BE2C (cell line): ENCODE measurements around the gene MUC3A.
"Not testable (repeated sequence)": the region's sequence is repeated elsewhere in the genome, so short reads cannot be mapped to it uniquely, and the experiment has no call there.

Experiments used
- DNase-seq: peaks from one replicate; pipeline ENCODE4 v3.0.0-alpha.2; 2020
- H3K27me3 ChIP-seq: fragments of 250-450 bp; sonication (Bioruptor Pico); 2 replicates; pipeline ENCODE4 v1.5.1; 2020; ENCODE audit warnings: mild to moderate bottlenecking
- H3K36me3 ChIP-seq: fragments of 250-450 bp; sonication (Bioruptor Pico); 2 replicates; pipeline ENCODE4 v1.5.1; 2020; ENCODE audit warnings: mild to moderate bottlenecking
- H3K4me1 ChIP-seq: fragments of 250-450 bp; sonication (Bioruptor Pico); 2 replicates; pipeline ENCODE4 v1.5.1; 2020
- H3K4me3 ChIP-seq: 2 replicates; pipeline ENCODE4 v1.5.1; 2011; ENCODE audit warnings: low read depth, low read length
- H3K9me3 ChIP-seq: fragments of 250-450 bp; sonication (Bioruptor Pico); 2 replicates; pipeline ENCODE4 v1.5.1; 2020
- TF ChIP-seq, protein P1 (sequence below): IDR thresholded peaks from 2 replicates; pipeline ENCODE4 v1.5.1; 2012; ENCODE audit warnings: mild to moderate bottlenecking, low read depth, low read length

MUC3A gene

DNA sequence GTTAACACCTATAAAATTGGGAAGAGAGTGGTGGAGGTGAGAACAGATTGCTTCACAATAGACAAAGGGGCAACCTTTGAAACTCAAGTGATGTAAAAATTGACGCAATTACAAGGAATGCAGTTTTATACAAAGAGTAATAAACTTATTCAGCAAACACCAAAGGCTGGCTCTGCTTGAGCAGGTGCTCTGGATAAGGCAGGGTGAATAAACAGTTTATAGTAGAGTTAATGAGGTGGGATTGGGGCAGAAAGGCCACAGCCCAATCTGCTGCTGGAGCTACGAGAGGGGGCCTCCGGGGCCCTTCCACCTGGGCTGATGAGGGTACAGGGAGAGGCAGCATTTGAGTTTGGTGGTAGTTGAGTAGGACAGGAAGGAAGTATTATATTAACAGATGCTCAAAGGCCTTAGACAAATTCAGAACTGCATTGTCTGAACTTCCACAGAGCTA, 26.1 kb downstream of the MUC3A start:
- Histone ChIP-seq H3K9me3 (no peaks in the 10 kb centered on the region), H3K36me3 (no peaks in the 10 kb centered on the region), H3K27me3 (peaks cover 9% of the 10 kb centered on the region), H3K4me1 (no peaks in the 10 kb centered on the region), H3K4me3 (no peak overlapping the region)
- DNase-seq, result no peak
- TF ChIP-seq, protein P1, sequence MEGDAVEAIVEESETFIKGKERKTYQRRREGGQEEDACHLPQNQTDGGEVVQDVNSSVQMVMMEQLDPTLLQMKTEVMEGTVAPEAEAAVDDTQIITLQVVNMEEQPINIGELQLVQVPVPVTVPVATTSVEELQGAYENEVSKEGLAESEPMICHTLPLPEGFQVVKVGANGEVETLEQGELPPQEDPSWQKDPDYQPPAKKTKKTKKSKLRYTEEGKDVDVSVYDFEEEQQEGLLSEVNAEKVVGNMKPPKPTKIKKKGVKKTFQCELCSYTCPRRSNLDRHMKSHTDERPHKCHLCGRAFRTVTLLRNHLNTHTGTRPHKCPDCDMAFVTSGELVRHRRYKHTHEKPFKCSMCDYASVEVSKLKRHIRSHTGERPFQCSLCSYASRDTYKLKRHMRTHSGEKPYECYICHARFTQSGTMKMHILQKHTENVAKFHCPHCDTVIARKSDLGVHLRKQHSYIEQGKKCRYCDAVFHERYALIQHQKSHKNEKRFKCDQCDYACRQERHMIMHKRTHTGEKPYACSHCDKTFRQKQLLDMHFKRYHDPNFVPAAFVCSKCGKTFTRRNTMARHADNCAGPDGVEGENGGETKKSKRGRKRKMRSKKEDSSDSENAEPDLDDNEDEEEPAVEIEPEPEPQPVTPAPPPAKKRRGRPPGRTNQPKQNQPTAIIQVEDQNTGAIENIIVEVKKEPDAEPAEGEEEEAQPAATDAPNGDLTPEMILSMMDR, result no peak

DNA sequence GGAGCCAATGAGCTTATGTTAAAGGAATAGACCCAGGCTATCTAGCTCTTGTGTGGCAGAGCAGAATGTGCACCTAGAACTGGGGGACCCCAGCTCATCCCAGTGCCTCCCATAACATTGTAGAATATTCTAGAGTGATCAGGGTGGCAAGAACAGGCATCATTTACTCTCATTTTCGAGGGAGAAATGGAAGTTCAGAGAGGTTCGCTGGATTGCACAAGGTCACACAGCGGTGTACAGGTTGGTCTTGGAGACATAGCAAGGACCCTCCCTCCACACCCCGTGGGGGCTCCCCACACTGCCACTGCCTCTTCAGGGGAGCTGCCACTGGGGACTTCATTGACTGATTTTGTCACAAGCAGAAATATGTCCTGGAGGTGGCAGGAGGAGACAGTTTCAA, 29.0 kb downstream of the MUC3A start:
- H3K27me3 ChIP-seq, result peaks cover 4% of the 10 kb centered on the region; the same call in 1 of the 2 replicates
- H3K4me1 ChIP-seq, result no peaks in the 10 kb centered on the region
- no peak for DNase-seq
- TF ChIP-seq, protein P1, result no peak
- no peaks in the 10 kb centered on the region for H3K9me3 ChIP-seq
- H3K4me3 ChIP-seq, result no peak overlapping the region
- H3K36me3 ChIP-seq, result no peaks in the 10 kb centered on the region

DNA sequence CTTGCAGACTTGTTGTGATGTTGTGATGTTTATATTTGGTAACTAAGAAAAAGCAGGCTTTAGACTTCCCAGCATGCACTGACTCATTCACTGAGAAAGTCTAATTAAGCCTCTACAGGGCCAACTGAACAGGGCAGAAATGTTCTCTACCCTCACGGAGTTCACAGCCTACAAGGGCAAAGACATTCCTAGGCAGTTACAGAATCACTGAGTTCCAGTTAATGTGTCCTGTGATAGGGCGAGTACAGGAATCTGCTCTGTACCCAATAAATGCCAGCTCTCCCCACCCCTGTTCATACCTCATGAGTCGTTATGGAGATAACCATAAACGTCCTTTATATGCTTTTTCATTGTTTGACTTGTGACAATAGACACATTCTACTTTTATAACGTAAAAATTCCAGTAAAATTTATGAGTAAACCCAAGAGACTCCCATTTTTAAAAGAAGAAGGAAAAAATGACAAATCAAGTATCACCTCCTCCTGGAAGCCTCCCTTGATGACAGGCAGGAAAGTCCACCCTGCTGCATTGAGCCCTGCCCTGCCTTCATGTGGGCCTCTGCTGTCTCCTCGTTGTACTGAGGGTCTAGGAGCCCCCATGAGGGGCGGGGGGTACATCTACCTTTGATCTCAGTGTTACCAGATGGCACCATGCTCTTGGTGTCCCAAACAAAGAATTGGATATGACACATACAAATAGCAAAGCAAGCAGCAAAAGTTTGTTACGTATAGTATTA, 34.3 kb downstream of the MUC3A start:
- H3K36me3 ChIP-seq, result no peaks in the 10 kb centered on the region
- no peak for DNase-seq
- TF ChIP-seq, protein P1, result no peak
- no peaks in the 10 kb centered on the region for H3K9me3 ChIP-seq
- H3K4me1 ChIP-seq, result no peaks in the 10 kb centered on the region
- H3K27me3 ChIP-seq, result peaks cover 4% of the 10 kb centered on the region; the same call in 1 of the 2 replicates
- H3K4me3 ChIP-seq, result no peak overlapping the region

DNA sequence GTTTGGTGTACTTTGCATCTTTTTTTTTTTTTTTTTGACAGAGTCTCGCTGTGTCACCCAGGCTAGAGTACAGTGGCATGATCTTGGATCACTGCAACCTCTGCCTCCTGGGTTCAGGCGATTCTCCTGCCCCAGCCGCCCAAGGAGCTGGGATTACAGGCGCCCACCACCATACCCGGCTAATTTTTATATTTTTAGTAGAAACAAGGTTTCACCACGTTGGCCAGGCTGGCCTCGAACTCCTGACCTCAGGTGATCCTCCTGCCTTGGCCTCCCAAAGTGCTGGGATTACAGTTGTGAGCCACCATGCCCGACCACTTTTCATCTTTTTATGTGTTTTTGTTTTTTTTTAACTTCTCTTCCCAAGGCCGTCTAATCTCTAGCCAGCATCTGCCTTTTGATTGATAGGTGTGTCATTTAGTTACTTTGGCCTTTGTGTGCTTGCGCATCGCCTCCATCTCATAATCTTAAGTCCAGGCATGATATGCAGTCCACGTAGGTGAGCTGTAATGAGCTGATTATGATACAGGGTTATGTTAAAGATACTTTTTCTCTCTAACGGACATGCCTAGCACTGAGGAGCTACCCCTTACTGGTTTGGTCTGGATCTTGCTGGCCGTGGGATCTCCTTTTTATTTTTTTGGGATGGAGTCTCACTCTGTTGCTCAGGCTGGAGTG, 35.0 kb downstream of the MUC3A start:
- H3K27me3 ChIP-seq, H3K36me3 ChIP-seq, H3K4me1 ChIP-seq, H3K9me3 ChIP-seq, H3K4me3 ChIP-seq, DNase-seq: not testable (repeated sequence)

DNA sequence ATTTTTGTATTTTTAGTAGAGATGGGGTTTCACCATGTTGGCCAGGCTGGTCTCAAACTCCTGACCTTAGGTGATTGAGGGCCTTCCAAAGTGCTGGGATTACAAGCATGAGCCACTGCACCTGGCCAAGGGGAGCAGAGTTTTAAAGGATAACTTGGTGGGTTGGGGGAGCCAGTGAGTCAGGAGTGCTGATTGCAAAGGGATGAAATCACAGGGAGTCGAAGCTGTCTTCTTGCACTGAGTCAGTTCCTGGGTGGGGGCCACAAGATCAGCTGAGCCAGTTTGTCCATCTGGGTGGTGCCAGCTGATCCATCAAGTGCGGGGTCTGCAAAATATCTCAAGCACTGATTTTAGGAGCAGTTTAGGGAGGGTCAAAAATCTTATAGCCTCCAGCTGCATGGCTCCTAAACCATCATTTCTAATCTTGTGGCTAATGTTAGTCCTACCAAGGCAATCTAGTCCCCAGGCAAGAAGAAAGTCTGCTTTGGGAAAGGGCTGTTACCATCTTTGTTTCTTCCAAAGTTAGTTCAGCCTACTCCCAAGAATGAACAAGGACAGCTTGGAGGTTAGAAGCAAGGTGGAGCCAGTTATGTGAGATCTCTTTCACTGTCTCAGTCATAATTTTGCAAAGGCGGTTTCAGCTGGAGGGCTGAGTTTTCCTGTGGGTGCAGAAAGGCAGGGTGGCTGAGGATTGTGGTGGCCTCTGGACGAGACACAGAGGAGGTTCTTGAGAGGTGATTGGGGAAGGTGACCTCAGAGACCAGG, 35.9 kb downstream of the MUC3A start:
- not testable (repeated sequence) for DNase-seq, H3K4me1 ChIP-seq, H3K27me3 ChIP-seq, H3K9me3 ChIP-seq, H3K4me3 ChIP-seq, H3K36me3 ChIP-seq

DNA sequence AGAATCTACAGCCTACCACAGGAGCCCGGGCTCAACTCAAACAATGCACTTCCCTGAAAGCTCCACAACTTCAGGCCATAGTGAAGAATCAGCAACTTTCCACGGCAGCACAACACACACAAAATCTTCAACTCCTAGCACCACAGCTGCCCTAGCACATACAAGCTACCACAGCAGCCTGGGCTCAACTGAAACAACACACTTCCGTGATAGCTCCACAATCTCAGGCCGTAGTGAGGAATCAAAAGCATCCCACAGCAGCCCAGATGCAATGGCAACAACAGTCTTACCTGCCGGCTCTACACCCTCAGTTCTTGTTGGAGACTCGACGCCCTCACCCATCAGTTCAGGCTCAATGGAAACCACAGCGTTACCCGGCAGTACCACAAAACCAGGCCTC, 42.3 kb downstream of the MUC3A start:
- Histone ChIP-seq H3K27me3 (no peaks in the 10 kb centered on the region), H3K9me3 (peaks cover 2% of the 10 kb centered on the region; the same call in 1 of the 2 replicates), H3K36me3 (no peaks in the 10 kb centered on the region), H3K4me3 (no peak overlapping the region), H3K4me1 (no peaks in the 10 kb centered on the region)
- DNase-seq, result no peak
- TF ChIP-seq, protein P1, result no peak

DNA sequence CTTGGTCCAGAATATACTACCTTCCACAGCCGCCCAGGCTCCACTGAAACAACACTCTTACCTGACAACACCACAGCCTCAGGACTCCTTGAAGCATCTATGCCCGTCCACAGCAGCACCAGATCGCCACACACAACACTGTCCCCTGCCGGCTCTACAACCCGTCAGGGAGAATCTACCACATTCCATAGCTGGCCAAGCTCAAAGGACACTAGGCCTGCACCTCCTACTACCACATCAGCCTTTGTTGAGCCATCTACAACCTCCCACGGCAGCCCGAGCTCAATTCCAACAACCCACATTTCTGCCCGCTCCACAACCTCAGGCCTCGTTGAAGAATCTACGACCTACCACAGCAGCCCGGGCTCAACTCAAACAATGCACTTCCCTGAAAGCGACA, 42.9 kb downstream of the MUC3A start:
- not testable (repeated sequence) for H3K4me1 ChIP-seq

DNA sequence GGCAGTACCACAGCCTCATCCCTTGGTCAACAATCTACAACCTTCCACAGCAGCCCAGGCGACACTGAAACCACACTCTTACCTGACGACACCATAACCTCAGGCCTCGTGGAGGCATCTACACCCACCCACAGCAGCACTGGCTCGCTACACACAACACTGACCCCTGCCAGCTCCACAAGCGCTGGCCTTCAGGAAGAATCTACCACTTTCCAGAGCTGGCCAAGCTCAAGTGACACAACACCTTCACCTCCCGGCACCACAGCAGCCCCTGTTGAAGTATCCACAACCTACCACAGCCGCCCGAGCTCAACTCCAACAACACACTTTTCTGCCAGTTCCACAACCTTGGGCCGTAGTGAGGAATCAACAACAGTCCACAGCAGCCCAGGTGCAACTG, 45.3 kb downstream of the MUC3A start:
- not testable (repeated sequence) for H3K9me3 ChIP-seq, H3K27me3 ChIP-seq, H3K4me1 ChIP-seq, H3K36me3 ChIP-seq, DNase-seq, H3K4me3 ChIP-seq

More for the DNA sequence above, 42.9 kb downstream of the MUC3A start:
- not testable (repeated sequence) for DNase-seq, H3K27me3 ChIP-seq, H3K9me3 ChIP-seq, H3K4me3 ChIP-seq, H3K36me3 ChIP-seq

DNA sequence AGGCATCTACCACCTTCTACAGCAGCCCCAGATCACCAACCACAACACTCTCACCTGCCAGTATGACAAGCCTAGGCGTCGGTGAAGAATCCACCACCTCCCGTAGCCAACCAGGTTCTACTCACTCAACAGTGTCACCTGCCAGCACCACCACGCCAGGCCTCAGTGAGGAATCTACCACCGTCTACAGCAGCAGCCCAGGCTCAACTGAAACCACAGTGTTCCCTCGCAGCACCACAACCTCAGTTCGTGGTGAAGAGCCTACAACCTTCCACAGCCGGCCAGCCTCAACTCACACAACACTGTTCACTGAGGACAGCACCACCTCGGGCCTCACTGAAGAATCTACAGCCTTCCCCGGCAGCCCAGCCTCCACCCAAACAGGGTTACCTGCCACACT, 49.2 kb downstream of the MUC3A start:
- H3K36me3 ChIP-seq, DNase-seq, H3K4me1 ChIP-seq, H3K4me3 ChIP-seq, H3K9me3 ChIP-seq, H3K27me3 ChIP-seq: not testable (repeated sequence)

DNA sequence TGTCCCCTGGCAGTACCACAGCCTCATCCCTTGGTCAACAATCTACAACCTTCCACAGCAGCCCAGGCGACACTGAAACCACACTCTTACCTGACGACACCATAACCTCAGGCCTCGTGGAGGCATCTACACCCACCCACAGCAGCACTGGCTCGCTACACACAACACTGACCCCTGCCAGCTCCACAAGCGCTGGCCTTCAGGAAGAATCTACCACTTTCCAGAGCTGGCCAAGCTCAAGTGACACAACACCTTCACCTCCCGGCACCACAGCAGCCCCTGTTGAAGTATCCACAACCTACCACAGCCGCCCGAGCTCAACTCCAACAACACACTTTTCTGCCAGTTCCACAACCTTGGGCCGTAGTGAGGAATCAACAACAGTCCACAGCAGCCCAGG, 50.0 kb downstream of the MUC3A start:
- DNase-seq, H3K9me3 ChIP-seq, H3K4me1 ChIP-seq, H3K36me3 ChIP-seq, H3K27me3 ChIP-seq, H3K4me3 ChIP-seq: not testable (repeated sequence)

DNA sequence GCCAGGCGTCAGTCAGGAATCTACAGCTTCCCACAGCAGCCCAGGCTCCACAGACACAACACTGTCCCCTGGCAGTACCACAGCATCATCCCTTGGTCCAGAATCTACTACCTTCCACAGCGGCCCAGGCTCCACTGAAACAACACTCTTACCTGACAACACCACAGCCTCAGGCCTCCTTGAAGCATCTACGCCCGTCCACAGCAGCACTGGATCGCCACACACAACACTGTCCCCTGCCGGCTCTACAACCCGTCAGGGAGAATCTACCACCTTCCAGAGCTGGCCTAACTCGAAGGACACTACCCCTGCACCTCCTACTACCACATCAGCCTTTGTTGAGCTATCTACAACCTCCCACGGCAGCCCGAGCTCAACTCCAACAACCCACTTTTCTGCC, 50.7 kb downstream of the MUC3A start:
- H3K9me3 ChIP-seq, DNase-seq, H3K4me1 ChIP-seq, H3K27me3 ChIP-seq, H3K4me3 ChIP-seq, H3K36me3 ChIP-seq: not testable (repeated sequence)
